ENCODE data around the gene BRD3.
A peak's percentile ranks its signal among the peaks of the same experiment; 100 is the strongest.

The BRD3 gene

DNA sequence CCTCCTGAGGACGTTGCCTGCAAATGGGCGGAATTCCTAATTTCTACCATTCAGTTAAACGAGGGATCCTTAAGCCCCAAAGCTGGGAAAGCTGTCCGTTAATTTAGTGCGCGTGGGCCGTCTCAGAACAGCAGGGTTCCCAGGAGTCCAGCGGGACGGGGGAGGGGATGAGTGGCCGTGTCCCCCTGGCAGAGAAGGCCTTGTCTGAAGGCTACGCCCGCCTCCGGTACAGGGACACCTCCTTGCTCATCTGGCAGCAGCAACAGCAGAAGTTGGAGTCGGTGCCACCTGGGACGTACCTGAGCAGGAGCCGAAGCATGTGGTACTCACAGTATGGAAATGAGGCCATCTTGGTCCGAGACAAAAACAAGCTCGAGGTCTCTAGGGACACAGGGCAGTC is 41.2 kb downstream of the BRD3 start:
- no peak overlapping the region for H3K4me2 ChIP-seq (ENCODE audit: low read length)
- no peak overlapping the region for H2BK15ac ChIP-seq (replicated peaks; ENCODE audit: low read depth)
- no peaks in the 10 kb centered on the region for H3K79me2 ChIP-seq (ENCODE audit: control insufficient read depth, insufficient read depth, low read length)
- no peak for DNase-seq
- no peaks in the 10 kb centered on the region for H3K79me1 ChIP-seq (ENCODE audit: low read length)
- no CpG with 5 or more reads among the region's 18 CpGs for WGBS (ENCODE audit: extremely low coverage, insufficient coverage, low lambda C conversion rate)
- H3K27me3 ChIP-seq (ENCODE audit: insufficient read depth, low read length, poor library complexity): no peaks in the 10 kb centered on the region
- H3K27ac ChIP-seq (ENCODE audit: low read depth, low read length): no peak overlapping the region
- H2BK120ac ChIP-seq (ENCODE audit: low read depth, low read length): no peak overlapping the region
- no peak overlapping the region for H2AK5ac ChIP-seq (ENCODE audit: low read length)
- H4K5ac ChIP-seq (ENCODE audit: low read length): no peak overlapping the region
- H3K36me3 ChIP-seq (ENCODE audit: control insufficient read depth, insufficient read depth, low read length): peaks cover 2% of the 10 kb centered on the region
- no peak overlapping the region for H3K18ac ChIP-seq (ENCODE audit: low read length)
- no peak overlapping the region for H4K8ac ChIP-seq (ENCODE audit: low read depth, low read length)
- H3K9ac ChIP-seq (ENCODE audit: low read length): no peak overlapping the region
- no peak overlapping the region for H3K56ac ChIP-seq (ENCODE audit: low read length)
- no peak overlapping the region for H3K23ac ChIP-seq (ENCODE audit: low read length)
- H2BK5ac ChIP-seq (ENCODE audit: low read length): no peak overlapping the region
- H3K4ac ChIP-seq (ENCODE audit: low read depth, low read length): no peak overlapping the region
- no peak overlapping the region for H3K4me3 ChIP-seq (ENCODE audit: low read length)
- peaks cover 2% of the 10 kb centered on the region for H3K4me1 ChIP-seq (ENCODE audit: control insufficient read depth, low read depth, low read length)

DNA sequence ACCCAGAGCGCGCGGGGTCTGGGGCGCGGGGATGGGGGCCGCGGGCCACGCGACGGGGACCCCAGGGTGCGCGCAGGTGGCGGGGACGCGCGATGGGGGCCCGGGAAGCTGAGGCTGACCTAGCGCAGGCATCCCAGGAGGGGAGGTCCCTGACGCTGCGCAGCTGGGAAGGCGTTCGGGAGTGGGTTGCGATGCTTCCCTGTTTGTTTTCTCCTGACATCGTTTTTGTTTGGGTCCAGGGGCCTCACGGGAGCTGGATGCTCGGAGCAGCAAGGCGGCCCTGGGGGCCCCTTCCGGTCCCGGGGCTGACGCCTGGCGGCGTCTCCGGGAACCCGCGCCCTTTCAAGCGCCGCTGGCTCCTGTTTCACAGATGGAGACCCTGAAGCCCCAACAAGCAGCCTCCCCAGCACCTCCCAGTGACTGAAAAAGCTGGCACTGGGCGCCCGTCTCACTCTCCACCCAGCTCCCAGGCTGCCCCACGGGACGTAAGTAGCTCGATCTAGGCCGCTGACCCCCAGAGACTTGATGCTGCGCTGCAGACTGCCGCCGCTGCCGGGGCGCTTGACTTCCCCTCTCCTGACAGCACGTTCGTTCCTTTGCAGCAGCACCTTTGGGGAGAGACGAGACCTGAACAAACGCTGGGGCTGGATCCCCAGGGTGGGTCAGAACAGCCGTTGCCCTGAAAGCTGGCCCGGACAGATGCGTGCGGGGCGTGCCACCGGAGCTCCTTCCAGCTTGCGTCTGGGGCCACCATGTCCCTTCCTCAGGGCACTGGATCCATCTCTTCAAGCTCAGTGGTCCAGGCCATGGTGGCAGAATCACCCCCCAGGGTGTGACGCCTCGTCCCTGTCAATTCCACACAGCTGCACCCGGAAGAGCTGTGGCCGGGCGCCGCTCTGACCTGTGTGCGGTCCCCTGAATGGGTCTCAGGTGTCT is 42.0 kb downstream of the BRD3 start:
- peak; percentile 74 for DNase-seq
- Histone ChIP-seq H3K4me2 (ENCODE audit: low read length) (peak overlapping the region; percentile 28), H2BK120ac (ENCODE audit: low read depth, low read length) (no peak overlapping the region), H3K27ac (ENCODE audit: low read depth, low read length) (no peak overlapping the region), H4K5ac (ENCODE audit: low read length) (no peak overlapping the region), H3K4me3 (ENCODE audit: low read length) (peak overlapping the region; percentile 49), H2BK15ac (replicated peaks; ENCODE audit: low read depth) (no peak overlapping the region), H3K23ac (ENCODE audit: low read length) (peak overlapping the region; percentile 89), H3K36me3 (ENCODE audit: control insufficient read depth, insufficient read depth, low read length) (peaks cover 2% of the 10 kb centered on the region), H3K27me3 (ENCODE audit: insufficient read depth, low read length, poor library complexity) (no peaks in the 10 kb centered on the region), H4K8ac (ENCODE audit: low read depth, low read length) (no peak overlapping the region), H3K4ac (ENCODE audit: low read depth, low read length) (no peak overlapping the region), H2BK5ac (ENCODE audit: low read length) (no peak overlapping the region), H3K9ac (ENCODE audit: low read length) (peak overlapping the region; percentile 57), H3K4me1 (ENCODE audit: control insufficient read depth, low read depth, low read length) (peaks cover 2% of the 10 kb centered on the region), H2AK5ac (ENCODE audit: low read length) (no peak overlapping the region), H3K79me2 (ENCODE audit: control insufficient read depth, insufficient read depth, low read length) (no peaks in the 10 kb centered on the region), H3K79me1 (ENCODE audit: low read length) (no peaks in the 10 kb centered on the region), H3K56ac (ENCODE audit: low read length) (peak overlapping the region; percentile 79), H3K18ac (ENCODE audit: low read length) (peak overlapping the region; percentile 23)
- no CpG with 5 or more reads among the region's 66 CpGs for WGBS (ENCODE audit: extremely low coverage, insufficient coverage, low lambda C conversion rate)

DNA sequence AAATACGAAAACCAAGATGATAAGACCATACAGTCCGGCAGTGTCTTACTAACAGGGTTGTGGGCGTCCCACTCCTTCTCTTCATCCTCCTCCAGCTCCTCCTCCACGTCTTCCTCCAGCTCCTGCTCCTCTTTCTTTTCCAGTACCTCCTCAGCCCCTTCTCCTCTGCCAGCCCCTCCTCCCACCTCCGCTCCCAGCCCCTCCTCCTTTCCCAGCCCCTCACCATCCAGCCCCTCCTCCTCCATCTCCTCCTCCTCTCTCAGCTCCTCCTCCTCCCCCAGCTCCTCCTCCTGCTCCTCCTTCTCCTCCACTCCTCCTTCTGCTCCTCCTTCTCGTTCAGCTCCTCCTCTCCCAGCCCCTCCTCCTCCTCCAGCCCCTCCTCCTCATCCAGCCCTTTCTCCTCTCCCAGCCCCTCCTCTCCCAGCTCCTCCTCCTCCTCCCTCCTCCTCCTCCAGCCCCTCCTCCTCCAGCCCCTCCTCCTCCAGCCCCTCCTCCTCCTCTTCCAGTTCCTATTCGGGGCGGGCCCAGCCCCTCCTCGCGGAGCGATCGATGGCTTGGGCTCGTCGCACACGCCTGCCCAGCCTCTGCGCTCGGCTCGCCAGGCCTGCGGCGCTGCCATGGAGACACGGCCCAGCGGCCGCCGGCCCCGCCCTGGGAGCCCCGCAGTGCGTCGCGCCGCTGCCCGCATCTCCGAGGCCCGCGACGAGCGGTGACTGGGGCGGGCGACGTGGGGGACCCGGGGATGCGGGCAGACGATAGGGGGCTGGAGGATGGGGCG is 42.8 kb downstream of the BRD3 start, which contains the start of gene BRD3OS:
TSS of gene BRD3OS (plus strand) at position 654 of the 778 bp plus-strand sequence. CDS start 1,267 bp downstream, outside the sequence.
- peak within 1 kb of the TSS; percentile 28 for H3K4me2 ChIP-seq (ENCODE audit: low read length)
- no CpG with 5 or more reads among the region's 43 CpGs for WGBS (ENCODE audit: extremely low coverage, insufficient coverage, low lambda C conversion rate)
- H4K5ac ChIP-seq (ENCODE audit: low read length): no peak within 1 kb of the TSS
- H3K56ac ChIP-seq (ENCODE audit: low read length): peak within 1 kb of the TSS; percentile 79
- H2BK5ac ChIP-seq (ENCODE audit: low read length): no peak within 1 kb of the TSS
- no peak within 1 kb of the TSS for H2BK15ac ChIP-seq (replicated peaks; ENCODE audit: low read depth)
- peak within 1 kb of the TSS; percentile 57 for H3K9ac ChIP-seq (ENCODE audit: low read length)
- peak within 1 kb of the TSS; percentile 23 for H3K18ac ChIP-seq (ENCODE audit: low read length)
- H3K79me2 ChIP-seq (ENCODE audit: control insufficient read depth, insufficient read depth, low read length): no peaks in the 10 kb centered on the region
- peaks cover 2% of the 10 kb centered on the region for H3K4me1 ChIP-seq (ENCODE audit: control insufficient read depth, low read depth, low read length)
- H2AK5ac ChIP-seq (ENCODE audit: low read length): no peak within 1 kb of the TSS
- H3K27me3 ChIP-seq (ENCODE audit: insufficient read depth, low read length, poor library complexity): no peaks in the 10 kb centered on the region
- H3K27ac ChIP-seq (ENCODE audit: low read depth, low read length): no peak within 1 kb of the TSS
- peak within 1 kb of the TSS; percentile 89 for H3K23ac ChIP-seq (ENCODE audit: low read length)
- no peak within 1 kb of the TSS for H3K4ac ChIP-seq (ENCODE audit: low read depth, low read length)
- no peak within 1 kb of the TSS for H4K8ac ChIP-seq (ENCODE audit: low read depth, low read length)
- DNase-seq: peak; percentile 100
- peaks cover 2% of the 10 kb centered on the region for H3K36me3 ChIP-seq (ENCODE audit: control insufficient read depth, insufficient read depth, low read length)
- no peaks in the 10 kb centered on the region for H3K79me1 ChIP-seq (ENCODE audit: low read length)
- no peak within 1 kb of the TSS for H2BK120ac ChIP-seq (ENCODE audit: low read depth, low read length)
- H3K4me3 ChIP-seq (ENCODE audit: low read length): peak within 1 kb of the TSS; percentile 49

DNA sequence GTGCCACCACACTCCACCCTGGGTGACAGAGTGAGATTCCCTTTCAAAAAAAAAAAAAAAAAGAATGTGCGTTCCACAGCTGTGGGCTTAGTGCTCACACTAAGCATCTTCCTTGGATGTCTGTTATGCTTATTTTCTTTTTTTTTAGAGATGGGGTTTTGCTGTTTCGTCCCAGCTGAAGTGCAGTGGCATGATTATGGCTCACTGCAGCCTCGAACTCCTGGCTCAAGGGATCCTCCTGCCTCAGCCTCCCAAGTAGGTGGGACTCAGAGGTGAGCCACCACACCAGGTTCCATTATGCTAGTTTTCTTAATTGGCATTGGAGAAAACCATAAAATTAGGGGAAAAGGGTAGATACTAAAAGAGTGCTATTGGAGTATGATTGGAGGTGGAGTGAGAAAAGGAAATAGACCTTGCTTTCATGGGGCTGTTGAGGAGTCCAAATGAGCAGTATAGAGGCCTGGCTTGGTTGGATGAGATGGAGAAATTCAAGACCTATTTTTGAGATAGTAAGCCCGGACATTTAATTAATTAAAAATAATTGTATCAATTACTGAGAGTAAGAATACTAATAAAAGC is 43.5 kb downstream of the BRD3 start:
- H3K4ac ChIP-seq (ENCODE audit: low read depth, low read length): no peak overlapping the region
- WGBS (ENCODE audit: extremely low coverage, insufficient coverage, low lambda C conversion rate): no CpG with 5 or more reads among the region's 4 CpGs
- H3K56ac ChIP-seq (ENCODE audit: low read length): no peak overlapping the region

DNA sequence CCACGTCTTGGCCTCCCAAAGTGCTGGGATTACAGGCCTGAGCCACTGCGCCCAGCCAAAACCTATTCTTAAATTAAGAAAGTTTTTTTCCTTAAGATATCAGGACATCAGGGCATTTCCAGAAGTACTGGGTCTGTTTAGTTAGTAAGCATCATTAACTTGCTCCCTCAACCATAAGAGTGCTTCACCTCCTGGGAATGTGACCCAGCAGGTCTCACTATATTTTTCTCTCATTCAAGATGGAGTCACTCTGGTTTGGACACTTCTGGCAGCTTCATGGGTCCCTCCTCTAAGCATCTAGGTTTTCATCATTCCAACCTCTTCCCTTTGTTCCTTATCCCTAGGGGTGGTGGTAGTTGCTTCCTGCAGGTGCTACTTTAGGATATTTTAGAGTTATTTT is 52.9 kb downstream of the BRD3 start:
- H3K9ac ChIP-seq (ENCODE audit: low read length): no peak overlapping the region
- H3K4me2 ChIP-seq (ENCODE audit: low read length): no peak overlapping the region
- no peaks in the 10 kb centered on the region for H3K79me2 ChIP-seq (ENCODE audit: control insufficient read depth, insufficient read depth, low read length)
- DNase-seq: no peak
- H3K18ac ChIP-seq (ENCODE audit: low read length): no peak overlapping the region
- H2BK15ac ChIP-seq (replicated peaks; ENCODE audit: low read depth): no peak overlapping the region
- no peak overlapping the region for H3K23ac ChIP-seq (ENCODE audit: low read length)
- no peak overlapping the region for H2BK5ac ChIP-seq (ENCODE audit: low read length)
- H3K27ac ChIP-seq (ENCODE audit: low read depth, low read length): no peak overlapping the region
- no peak overlapping the region for H4K8ac ChIP-seq (ENCODE audit: low read depth, low read length)
- H3K36me3 ChIP-seq (ENCODE audit: control insufficient read depth, insufficient read depth, low read length): no peaks in the 10 kb centered on the region
- H3K27me3 ChIP-seq (ENCODE audit: insufficient read depth, low read length, poor library complexity): no peaks in the 10 kb centered on the region
- no peaks in the 10 kb centered on the region for H3K4me1 ChIP-seq (ENCODE audit: control insufficient read depth, low read depth, low read length)
- WGBS (ENCODE audit: extremely low coverage, insufficient coverage, low lambda C conversion rate): no CpG with 5 or more reads among the region's 2 CpGs
- H2BK120ac ChIP-seq (ENCODE audit: low read depth, low read length): no peak overlapping the region
- no peak overlapping the region for H3K4ac ChIP-seq (ENCODE audit: low read depth, low read length)
- no peak overlapping the region for H2AK5ac ChIP-seq (ENCODE audit: low read length)
- H3K56ac ChIP-seq (ENCODE audit: low read length): no peak overlapping the region
- H3K4me3 ChIP-seq (ENCODE audit: low read length): no peak overlapping the region
- H4K5ac ChIP-seq (ENCODE audit: low read length): no peak overlapping the region
- no peaks in the 10 kb centered on the region for H3K79me1 ChIP-seq (ENCODE audit: low read length)

More for the DNA sequence above, 43.5 kb downstream of the BRD3 start:
- Histone ChIP-seq H3K27me3 (ENCODE audit: insufficient read depth, low read length, poor library complexity) (no peaks in the 10 kb centered on the region), H3K18ac (ENCODE audit: low read length) (no peak overlapping the region), H4K8ac (ENCODE audit: low read depth, low read length) (no peak overlapping the region), H2AK5ac (ENCODE audit: low read length) (no peak overlapping the region), H2BK5ac (ENCODE audit: low read length) (no peak overlapping the region), H3K27ac (ENCODE audit: low read depth, low read length) (no peak overlapping the region), H3K4me2 (ENCODE audit: low read length) (no peak overlapping the region), H3K4me1 (ENCODE audit: control insufficient read depth, low read depth, low read length) (peaks cover 2% of the 10 kb centered on the region), H3K4me3 (ENCODE audit: low read length) (no peak overlapping the region), H3K79me1 (ENCODE audit: low read length) (no peaks in the 10 kb centered on the region), H3K9ac (ENCODE audit: low read length) (no peak overlapping the region), H3K23ac (ENCODE audit: low read length) (no peak overlapping the region), H2BK120ac (ENCODE audit: low read depth, low read length) (no peak overlapping the region), H3K36me3 (ENCODE audit: control insufficient read depth, insufficient read depth, low read length) (peaks cover 2% of the 10 kb centered on the region), H3K79me2 (ENCODE audit: control insufficient read depth, insufficient read depth, low read length) (no peaks in the 10 kb centered on the region), H2BK15ac (replicated peaks; ENCODE audit: low read depth) (no peak overlapping the region), H4K5ac (ENCODE audit: low read length) (no peak overlapping the region)
- no peak for DNase-seq
